Fibroblast of the aortic adventitia (primary cell): Measurements from ENCODE around the gene DENND1A. TPM values are rescaled to one million over a fixed set of nuclear protein-coding genes. Genes with fewer than 3 reads are reported as not detected.

ENCODE experiments used
- DNase-seq: peaks from one replicate; pipeline ENCODE4 v3.0.0-alpha.2; 2010; ENCODE audit warnings: low read depth
- H3K4me3 ChIP-seq: 2 replicates; pipeline ENCODE4 v1.5.1; 2011; ENCODE audit warnings: low read depth, mild to moderate bottlenecking, control low read depth, low read length, moderate library complexity
- total RNA-seq: library from RNA; depleted of rRNA; stranded (reverse); fragments of >200 nt; gene quantifications from 2 replicates; pipeline ENCODE4 v1.2.3, GENCODE V29; 2012; ENCODE audit warnings: low replicate concordance
- TF ChIP-seq, protein P1 (sequence below): IDR thresholded peaks from 2 replicates; pipeline ENCODE4 v1.5.1; 2011; ENCODE audit warnings: mild to moderate bottlenecking, low read length, control low read depth, inconsistent platforms; ENCODE audit not compliant: insufficient read depth

Gene DENND1A
- total RNA-seq, 1 donor = 27.7 TPM

DNA sequence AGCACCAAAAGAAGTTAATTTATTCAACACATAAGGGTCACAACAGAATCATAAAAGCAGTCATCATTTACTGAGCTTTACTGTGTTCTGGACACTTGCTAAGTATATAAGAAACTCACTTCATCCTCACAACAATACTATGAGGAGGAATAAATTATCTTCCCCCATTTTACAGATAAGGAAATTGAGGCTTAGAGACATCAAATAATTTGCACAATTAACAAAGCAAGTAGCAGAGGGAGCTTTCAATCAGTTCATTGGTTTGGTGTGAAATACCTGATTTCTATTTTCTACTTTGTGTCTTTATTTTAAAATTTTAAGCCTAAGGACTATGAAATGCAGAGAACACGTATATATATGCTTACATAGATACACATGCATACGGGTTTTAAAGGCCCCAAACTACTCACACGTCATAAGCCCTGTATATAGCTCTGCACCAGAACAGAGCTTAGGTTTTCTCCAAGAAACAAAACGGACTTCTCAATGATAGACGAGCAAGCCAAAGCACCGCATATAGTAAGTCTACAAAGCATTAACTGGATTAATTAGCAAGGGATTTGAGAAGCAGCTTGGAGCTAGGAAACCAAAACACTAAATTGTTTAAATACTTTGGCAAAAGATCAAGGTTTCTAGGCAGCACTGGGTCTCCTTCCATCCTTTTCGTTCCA is 95.6 kb downstream of the DENND1A start:
- no peak overlapping the region for H3K4me3 ChIP-seq
- TF ChIP-seq, protein P1, sequence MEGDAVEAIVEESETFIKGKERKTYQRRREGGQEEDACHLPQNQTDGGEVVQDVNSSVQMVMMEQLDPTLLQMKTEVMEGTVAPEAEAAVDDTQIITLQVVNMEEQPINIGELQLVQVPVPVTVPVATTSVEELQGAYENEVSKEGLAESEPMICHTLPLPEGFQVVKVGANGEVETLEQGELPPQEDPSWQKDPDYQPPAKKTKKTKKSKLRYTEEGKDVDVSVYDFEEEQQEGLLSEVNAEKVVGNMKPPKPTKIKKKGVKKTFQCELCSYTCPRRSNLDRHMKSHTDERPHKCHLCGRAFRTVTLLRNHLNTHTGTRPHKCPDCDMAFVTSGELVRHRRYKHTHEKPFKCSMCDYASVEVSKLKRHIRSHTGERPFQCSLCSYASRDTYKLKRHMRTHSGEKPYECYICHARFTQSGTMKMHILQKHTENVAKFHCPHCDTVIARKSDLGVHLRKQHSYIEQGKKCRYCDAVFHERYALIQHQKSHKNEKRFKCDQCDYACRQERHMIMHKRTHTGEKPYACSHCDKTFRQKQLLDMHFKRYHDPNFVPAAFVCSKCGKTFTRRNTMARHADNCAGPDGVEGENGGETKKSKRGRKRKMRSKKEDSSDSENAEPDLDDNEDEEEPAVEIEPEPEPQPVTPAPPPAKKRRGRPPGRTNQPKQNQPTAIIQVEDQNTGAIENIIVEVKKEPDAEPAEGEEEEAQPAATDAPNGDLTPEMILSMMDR = no peak
- DNase-seq = no peak

DNA sequence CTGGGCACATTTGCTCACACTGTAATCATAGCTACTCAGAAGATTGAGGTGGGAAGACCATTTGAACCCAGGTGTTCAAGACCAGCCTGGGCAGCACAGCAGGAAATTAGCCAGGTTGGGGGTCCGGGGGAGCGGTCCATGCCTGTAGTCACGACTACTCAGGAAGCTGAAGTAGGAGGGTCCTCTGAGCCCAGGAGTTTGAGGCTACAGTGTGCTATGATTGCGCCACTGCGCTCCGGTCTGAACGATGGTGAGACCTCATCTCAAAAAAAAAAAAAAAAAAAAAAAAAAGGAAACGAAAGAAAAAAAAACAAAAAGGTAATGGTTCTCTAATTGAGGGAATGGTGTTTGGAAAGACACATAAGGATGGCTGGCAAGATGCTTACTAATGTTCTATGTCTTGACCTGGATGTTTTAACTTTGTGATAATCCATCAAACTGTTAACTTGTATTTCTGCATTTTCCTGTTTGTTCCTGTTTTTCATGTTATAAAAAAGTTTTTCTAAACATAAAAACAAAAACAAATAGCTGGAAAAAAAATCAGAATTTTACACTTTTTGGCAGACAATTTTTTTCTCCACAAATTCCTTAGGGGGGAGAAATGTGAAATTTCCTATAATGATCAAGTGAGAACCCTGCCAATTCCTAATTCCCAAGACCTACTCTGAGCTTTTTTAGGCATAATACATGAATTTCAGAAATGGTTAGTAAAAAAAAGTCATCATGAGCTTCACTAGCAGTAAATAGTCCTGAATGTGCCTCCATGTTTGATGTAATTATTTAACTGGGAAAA is 96.9 kb downstream of the DENND1A start:
- DNase-seq = no peak
- TF ChIP-seq, protein P1 = no peak
- H3K4me3 ChIP-seq = no peak overlapping the region

DNA sequence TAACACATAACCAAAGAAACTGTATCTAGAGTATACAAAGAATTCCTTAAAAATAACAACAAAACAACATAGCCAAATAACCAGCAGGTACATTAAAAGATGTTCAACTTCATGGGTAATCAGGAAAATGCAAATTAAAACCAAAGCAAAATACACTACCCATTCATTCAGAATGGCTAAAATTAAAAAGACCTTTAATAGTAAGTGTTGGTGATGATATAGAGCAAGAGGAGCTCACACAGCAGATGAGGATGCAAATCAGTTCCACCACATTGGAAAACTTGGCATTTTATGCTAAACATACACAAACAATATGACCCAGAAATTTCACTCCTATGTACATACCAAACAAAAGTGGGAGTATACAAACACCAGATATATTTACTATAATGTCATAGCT is 97.8 kb downstream of the DENND1A start:
- TF ChIP-seq, protein P1 = no peak
- DNase-seq = no peak

DNA sequence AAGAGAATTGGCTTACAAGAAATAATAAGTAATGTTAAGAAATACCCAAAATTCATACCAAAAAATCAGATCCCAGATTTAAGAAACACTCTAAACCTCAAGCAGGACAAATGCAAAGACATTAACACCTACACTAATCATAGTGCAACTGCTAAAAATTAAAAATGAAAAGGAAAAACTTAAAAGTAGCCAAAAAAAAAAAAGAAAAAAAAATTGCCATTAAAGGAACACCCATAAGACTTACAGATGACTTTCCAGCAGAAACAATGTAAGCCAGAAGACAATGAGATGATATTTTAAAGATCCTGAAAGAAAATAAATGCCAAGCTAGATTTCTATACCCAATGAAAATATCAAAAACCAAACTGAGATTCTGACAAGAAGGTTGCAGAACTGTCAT is 101.5 kb downstream of the DENND1A start:
- TF ChIP-seq, protein P1 = no peak
- no peak for DNase-seq
- no peak overlapping the region for H3K4me3 ChIP-seq

More for the DNA sequence above, 97.8 kb downstream of the DENND1A start:
- no peak overlapping the region for H3K4me3 ChIP-seq

DNA sequence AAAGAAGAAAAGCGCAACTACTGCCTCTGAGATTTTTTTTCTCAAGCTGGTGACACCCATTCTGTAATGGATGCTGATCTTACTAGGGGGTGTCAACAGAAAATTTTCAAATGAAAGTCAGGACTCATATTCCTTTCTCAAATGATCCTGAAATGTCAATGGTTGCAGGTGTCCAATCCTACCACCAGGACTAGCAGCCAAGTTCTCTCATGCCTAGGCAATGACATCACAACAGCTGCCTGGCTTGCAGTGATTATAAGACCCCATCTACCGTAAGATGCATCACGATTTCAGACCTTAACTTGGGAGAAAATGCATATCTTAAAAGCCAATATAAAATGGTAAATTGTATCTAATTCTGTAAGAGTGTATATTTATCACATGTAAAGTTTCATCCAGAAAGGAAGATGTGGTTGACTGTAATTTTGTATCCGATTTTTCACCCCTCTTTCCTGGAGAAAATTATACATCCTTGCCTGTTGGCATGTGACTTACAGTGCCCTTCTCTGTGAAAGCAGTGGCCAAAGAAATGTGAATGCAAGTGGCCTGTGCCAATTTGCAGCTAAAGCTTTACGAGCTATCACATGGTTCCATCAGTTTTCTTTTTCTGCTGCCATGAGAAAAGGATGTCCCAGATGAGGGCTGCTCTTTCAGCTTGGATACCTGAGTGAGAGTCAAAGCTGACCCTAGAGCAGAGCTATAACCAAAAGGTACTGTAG is 104.4 kb downstream of the DENND1A start:
- DNase-seq = no peak
- H3K4me3 ChIP-seq = no peak overlapping the region

DNA sequence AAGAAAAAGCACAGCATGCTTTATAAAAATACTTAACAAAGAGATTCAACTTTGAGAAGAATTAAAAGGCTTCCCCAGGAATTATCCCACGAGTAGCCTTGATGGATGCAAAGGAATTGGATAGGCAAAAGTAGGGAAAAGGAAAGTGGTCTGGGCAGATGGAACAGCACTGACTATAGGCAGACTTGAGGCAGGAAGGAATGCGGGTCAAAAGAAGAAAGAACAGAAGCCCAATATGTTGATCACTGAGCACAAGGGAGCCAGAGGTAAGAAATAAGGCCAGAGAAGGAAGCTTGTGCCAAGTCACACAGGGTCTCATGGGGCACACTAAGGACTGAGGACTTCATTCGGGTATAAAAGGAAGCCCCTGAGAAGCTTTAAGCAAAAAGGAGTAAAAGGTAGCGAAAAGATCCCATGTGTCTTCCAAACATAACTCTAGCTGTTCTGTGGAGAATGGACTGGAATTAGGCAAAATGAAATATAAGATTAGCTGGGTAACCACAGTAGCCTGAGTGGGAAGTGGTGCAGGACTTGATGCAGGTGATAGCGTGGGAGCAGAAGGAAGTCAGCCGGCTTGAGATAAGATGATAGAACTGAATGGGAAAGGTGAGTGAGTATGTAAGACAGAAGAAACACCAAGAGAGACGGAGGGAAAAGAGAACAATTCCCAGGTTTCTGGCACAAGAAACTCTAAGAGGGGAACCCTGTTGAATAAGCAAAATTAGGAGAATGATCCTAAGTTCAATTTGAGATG is 106.6 kb downstream of the DENND1A start:
- DNase-seq = no peak
- TF ChIP-seq, protein P1 = no peak
- H3K4me3 ChIP-seq = no peak overlapping the region

More for the DNA sequence above, 104.4 kb downstream of the DENND1A start:
- TF ChIP-seq, protein P1 = no peak
